PFSK-1 (cell line): ENCODE results near the gene MKNK2.

Experiments used
- FOXP2 ChIP-seq: optimal IDR thresholded peaks from 2 replicates; pipeline ENCODE3; 2011; ENCODE audit warnings: borderline replicate concordance, control low read depth, inconsistent platforms; ENCODE audit not compliant: insufficient read depth; ENCODE audit errors: extremely low read length, extremely low read depth
- POLR2AphosphoS5 ChIP-seq: IDR thresholded peaks from 2 replicates; pipeline ENCODE4 v1.6.1; 2012; ENCODE audit warnings: low read depth, mild to moderate bottlenecking, control low read depth, low read length, moderate library complexity
- SIN3A ChIP-seq: IDR thresholded peaks from 2 replicates; pipeline ENCODE4 v1.6.1; 2012; ENCODE audit warnings: mild to moderate bottlenecking, low read length, moderate library complexity, borderline replicate concordance; ENCODE audit not compliant: insufficient read depth
- TAF1 ChIP-seq: IDR thresholded peaks from 2 replicates; pipeline ENCODE4 v1.6.1; 2012; ENCODE audit warnings: low read length, control low read depth, borderline replicate concordance; ENCODE audit not compliant: insufficient read depth
- TF ChIP-seq, protein P1 (sequence below), 2 experiments: IDR thresholded peaks; 2 replicates each; pipeline versions ENCODE4 v1.6.1 to v1.8.0; 2011 to 2012; ENCODE audit warnings: low read depth in 2 of 2, low read length in 2 of 2, control low read depth in 1 of 2, inconsistent platforms in 1 of 2, mild to moderate bottlenecking in 1 of 2, moderate library complexity in 1 of 2; ENCODE audit not compliant: insufficient read depth in 1 of 2

DNA sequence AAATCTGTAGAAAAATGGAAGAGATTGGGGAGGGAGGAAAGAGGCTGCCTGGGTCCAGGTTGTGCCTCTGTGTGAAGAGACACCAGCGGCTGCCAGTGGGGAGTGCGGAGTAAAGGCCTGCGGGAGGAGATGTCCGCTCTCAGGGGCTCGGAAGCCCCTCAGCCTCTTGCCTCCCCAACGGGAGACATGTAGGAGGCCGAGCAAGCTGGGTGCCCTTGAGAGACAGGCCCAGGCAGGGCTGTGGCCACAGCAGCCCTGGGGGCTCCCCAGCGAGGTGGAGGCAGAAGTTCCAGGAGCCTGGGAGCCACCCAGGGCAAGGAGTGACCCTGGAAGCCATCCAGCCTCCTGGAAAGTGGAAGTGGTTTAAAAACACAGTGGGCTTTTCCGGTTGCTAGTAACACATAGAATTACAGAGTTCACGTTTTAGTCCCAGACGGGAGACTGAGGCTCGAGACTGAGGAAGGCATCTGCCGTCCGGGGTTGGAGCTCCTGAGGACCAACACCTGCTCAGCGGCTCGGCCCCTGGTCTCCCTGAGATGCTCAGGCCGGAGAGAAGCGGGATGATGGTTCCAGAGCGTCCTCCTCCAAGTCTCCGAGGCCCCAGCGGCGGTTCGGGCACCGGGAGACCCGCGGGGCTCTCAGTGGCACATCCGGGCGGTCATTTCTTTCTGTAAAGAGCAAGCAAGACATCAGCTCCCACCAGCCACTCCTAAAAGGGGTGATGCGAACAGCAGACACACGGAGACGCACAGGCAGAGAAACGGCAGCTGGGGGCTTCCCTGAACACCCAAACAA is 21.9 kb upstream of the MKNK2 start:
- TF ChIP-seq POLR2AphosphoS5 (no peak), TAF1 (no peak), SIN3A (no peak), FOXP2 (no peak)
- TF ChIP-seq, protein P1, sequence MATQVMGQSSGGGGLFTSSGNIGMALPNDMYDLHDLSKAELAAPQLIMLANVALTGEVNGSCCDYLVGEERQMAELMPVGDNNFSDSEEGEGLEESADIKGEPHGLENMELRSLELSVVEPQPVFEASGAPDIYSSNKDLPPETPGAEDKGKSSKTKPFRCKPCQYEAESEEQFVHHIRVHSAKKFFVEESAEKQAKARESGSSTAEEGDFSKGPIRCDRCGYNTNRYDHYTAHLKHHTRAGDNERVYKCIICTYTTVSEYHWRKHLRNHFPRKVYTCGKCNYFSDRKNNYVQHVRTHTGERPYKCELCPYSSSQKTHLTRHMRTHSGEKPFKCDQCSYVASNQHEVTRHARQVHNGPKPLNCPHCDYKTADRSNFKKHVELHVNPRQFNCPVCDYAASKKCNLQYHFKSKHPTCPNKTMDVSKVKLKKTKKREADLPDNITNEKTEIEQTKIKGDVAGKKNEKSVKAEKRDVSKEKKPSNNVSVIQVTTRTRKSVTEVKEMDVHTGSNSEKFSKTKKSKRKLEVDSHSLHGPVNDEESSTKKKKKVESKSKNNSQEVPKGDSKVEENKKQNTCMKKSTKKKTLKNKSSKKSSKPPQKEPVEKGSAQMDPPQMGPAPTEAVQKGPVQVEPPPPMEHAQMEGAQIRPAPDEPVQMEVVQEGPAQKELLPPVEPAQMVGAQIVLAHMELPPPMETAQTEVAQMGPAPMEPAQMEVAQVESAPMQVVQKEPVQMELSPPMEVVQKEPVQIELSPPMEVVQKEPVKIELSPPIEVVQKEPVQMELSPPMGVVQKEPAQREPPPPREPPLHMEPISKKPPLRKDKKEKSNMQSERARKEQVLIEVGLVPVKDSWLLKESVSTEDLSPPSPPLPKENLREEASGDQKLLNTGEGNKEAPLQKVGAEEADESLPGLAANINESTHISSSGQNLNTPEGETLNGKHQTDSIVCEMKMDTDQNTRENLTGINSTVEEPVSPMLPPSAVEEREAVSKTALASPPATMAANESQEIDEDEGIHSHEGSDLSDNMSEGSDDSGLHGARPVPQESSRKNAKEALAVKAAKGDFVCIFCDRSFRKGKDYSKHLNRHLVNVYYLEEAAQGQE (IDR thresholded peaks at IDR 0.05; ENCODE audit: insufficient read depth in 1 of 2, low read depth in 2 of 2, low read length in 2 of 2): no peak
